Mesothelial cell of epicardium (in vitro differentiated cells): ENCODE measurements around the gene DIPK1A. TPM values are rescaled to one million over a fixed set of nuclear protein-coding genes. Genes with fewer than 3 reads are reported as not detected.
A peak's percentile ranks its signal among the peaks of the same experiment; 100 is the strongest.

ENCODE experiments used
- DNase-seq, 2 experiments: peaks; one replicate each; pipeline ENCODE4 v3.0.0; 2021; ENCODE audit warnings: low spot score in 2 of 2; ENCODE audit not compliant: unreplicated experiment in 2 of 2
- H3K27ac Mint-ChIP-seq: 2 replicates; pipeline ENCODE4 v1.8.0; 2021; ENCODE audit warnings: mixed read lengths
- H3K27me3 Mint-ChIP-seq: 2 replicates; pipeline ENCODE4 v1.8.0; 2021; ENCODE audit warnings: low read depth, mixed read lengths
- H3K36me3 Mint-ChIP-seq: 2 replicates; pipeline ENCODE4 v1.8.0; 2021; ENCODE audit warnings: mixed read lengths
- H3K4me1 Mint-ChIP-seq: 2 replicates; pipeline ENCODE4 v1.8.0; 2021; ENCODE audit warnings: mixed read lengths
- H3K4me3 Mint-ChIP-seq: 2 replicates; pipeline ENCODE4 v1.8.0; 2021; ENCODE audit warnings: mild to moderate bottlenecking, moderate library complexity, mixed read lengths
- H3K9me3 Mint-ChIP-seq: 2 replicates; pipeline ENCODE4 v1.8.0; 2021; ENCODE audit warnings: mixed read lengths
- total RNA-seq: library from RNA; stranded (reverse); gene quantifications from 3 replicates; pipeline ENCODE4 v1.2.1, GENCODE V29; 2021
- TF ChIP-seq, protein P1 (sequence below): fragments of 200-600 bp; sonication (generic); IDR thresholded peaks from one replicate; pipeline ENCODE4 v1.5.0; 2021; ENCODE audit warnings: antibody characterized with exemption; ENCODE audit not compliant: unreplicated experiment

DIPK1A gene
- total RNA-seq, 1 donor from 2014 or later, result 12.3 TPM

DNA sequence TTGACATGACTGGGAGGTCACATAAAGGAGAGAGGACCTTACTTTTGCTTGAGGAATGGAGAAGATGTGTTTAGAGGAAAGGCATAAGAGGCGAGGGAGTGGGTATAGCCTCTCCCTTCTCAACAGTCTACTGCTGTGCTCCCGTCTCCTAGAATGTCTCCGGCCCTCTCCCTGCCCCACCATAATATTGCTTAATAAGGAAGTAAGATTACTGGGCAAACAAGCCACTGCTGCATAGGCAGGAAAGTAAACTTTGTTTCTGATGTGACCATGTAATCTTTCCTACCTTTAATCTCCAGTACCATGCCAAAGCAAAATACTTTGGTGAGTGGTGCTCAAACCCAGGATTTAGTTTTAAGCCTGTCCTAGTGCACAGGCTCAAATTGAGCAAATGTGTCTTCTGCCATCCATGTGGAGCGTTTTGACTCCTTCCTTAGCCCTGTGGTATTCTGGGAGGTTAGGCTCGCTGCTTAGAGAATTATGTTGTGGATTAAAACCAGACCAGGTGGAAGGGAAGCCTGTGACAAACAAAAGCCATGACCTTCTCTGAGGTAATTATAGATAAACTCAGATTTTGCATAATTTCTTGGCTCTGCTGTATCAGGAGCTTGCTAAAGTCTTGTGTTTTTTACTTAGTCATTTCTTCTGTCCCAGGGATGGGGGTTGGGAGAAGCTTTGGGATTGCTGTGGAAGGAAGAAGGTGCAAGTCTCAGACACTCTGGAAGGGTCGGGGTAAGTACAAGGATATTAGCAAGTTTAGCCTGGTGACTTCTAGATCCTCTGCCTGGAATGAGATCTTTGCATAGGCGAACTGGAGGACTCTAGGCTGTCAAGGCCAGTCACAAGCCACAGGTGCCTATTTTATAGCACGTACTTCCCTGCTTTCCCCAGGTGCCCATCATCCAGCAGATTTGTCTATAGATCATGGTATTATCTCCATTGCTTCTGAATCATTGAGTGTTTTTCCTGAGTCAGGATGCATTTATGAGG is 34.5 kb upstream of the DIPK1A start:
- H3K4me1 Mint-ChIP-seq, result peaks cover 11% of the 10 kb centered on the region
- H3K27me3 Mint-ChIP-seq, result no peaks in the 10 kb centered on the region
- DNase-seq, result no peak
- TF ChIP-seq, protein P1, sequence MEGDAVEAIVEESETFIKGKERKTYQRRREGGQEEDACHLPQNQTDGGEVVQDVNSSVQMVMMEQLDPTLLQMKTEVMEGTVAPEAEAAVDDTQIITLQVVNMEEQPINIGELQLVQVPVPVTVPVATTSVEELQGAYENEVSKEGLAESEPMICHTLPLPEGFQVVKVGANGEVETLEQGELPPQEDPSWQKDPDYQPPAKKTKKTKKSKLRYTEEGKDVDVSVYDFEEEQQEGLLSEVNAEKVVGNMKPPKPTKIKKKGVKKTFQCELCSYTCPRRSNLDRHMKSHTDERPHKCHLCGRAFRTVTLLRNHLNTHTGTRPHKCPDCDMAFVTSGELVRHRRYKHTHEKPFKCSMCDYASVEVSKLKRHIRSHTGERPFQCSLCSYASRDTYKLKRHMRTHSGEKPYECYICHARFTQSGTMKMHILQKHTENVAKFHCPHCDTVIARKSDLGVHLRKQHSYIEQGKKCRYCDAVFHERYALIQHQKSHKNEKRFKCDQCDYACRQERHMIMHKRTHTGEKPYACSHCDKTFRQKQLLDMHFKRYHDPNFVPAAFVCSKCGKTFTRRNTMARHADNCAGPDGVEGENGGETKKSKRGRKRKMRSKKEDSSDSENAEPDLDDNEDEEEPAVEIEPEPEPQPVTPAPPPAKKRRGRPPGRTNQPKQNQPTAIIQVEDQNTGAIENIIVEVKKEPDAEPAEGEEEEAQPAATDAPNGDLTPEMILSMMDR, result no peak
- H3K27ac Mint-ChIP-seq, result no peak overlapping the region
- no peaks in the 10 kb centered on the region for H3K36me3 Mint-ChIP-seq
- no peaks in the 10 kb centered on the region for H3K9me3 Mint-ChIP-seq
- H3K4me3 Mint-ChIP-seq, result no peak overlapping the region

DNA sequence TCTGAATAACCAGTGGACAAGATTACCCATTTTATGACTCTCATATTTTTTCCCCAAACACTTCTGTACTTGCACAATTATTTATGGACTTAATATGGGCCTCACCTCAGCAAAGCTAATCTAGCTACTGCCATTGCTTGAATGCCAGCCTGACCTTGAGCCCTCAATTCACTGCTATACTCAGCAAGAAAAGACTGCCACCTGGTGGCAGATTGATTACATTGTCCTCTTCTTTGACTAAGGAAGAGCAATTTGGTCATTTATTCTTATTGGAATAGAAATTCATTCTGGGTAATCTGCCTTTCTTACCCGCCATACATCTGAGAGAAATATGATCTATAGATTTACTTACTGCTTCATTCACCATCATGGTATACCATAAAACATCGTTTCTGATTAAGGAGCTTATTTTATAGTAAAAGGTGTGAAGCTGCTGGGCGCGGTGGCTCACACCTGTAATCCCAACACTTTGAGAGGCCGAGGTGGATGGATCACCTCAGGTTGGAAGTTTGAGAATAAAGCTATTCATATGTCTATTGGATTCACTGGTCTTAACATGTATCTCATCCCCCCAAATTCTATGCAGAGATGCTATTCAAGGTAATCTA is 32.9 kb upstream of the DIPK1A start:
- Mint-ChIP-seq H3K4me1 (peaks cover 3% of the 10 kb centered on the region), H3K36me3 (no peaks in the 10 kb centered on the region), H3K27ac (no peak overlapping the region), H3K27me3 (no peaks in the 10 kb centered on the region), H3K4me3 (no peak overlapping the region), H3K9me3 (no peaks in the 10 kb centered on the region)
- TF ChIP-seq, protein P1, result peak; percentile 88
- peak; percentile 54 to 55 for DNase-seq

DNA sequence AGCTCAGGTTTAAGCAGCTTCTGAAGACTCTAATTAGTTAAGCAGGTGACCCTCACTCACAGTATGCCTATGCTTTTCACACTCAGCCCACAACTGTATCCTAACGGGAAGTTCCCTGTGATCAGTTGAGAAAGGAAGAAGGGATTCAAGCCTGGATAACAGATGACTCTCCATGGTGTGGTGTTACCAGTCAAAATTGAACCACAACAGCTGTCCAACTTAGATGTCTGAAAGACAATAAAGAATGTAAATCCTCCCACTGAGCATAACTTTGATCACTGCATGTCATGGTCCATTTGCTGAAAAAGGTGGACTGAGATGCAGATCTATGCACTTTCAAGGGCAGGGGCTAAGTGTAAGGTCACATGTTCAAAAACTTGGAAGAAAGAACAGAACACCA is 32.3 kb upstream of the DIPK1A start:
- no peak for DNase-seq
- TF ChIP-seq, protein P1, result no peak
- Mint-ChIP-seq H3K36me3 (no peaks in the 10 kb centered on the region), H3K9me3 (no peaks in the 10 kb centered on the region), H3K27me3 (no peaks in the 10 kb centered on the region), H3K4me1 (peaks cover 3% of the 10 kb centered on the region), H3K4me3 (no peak overlapping the region), H3K27ac (no peak overlapping the region)

DNA sequence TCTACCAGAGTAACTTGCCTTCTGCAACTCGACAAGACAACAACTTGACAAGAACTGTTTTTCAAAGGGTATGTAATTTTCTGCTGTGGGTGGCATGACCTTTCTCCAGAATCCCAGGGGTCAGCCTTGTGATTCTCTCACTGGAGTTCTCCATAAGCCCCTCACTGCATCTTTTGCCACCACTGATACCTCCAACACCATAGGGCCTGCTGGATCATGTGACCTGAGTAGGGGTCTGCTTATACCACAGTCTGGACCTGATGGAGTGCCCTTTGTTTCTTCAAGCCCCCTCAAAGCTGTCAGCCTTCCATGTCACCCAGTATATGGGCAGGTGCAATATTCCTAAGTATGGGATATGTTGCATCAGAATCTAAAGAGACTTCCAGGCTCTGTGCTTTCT is 31.6 kb upstream of the DIPK1A start:
- H3K27me3 Mint-ChIP-seq, result no peaks in the 10 kb centered on the region
- TF ChIP-seq, protein P1, result no peak
- H3K27ac Mint-ChIP-seq, result no peak overlapping the region
- H3K36me3 Mint-ChIP-seq, result no peaks in the 10 kb centered on the region
- no peak for DNase-seq
- H3K4me3 Mint-ChIP-seq, result no peak overlapping the region
- H3K9me3 Mint-ChIP-seq, result no peaks in the 10 kb centered on the region
- H3K4me1 Mint-ChIP-seq, result peaks cover 3% of the 10 kb centered on the region

DNA sequence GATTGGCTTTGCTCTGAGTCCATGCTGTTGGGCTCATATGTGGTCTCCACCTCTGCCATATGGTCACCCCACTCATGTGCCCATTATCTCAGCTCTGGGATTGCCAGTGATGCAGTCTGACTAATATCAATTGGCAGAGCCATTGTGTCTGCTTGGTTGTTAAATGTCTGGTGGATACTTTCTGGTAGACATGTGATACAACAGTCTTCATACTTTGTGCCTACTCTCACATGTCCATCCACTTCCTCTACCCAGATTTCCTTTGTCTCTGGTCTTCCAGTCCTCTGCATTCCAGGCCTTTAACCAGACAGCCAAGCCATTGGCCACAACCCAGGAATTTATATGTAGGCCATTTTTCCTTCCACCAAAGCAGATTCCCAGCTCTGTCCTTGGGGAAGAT is 30.8 kb upstream of the DIPK1A start:
- H3K36me3 Mint-ChIP-seq, result no peaks in the 10 kb centered on the region
- peaks cover 3% of the 10 kb centered on the region for H3K4me1 Mint-ChIP-seq
- no peaks in the 10 kb centered on the region for H3K27me3 Mint-ChIP-seq
- H3K9me3 Mint-ChIP-seq, result no peaks in the 10 kb centered on the region
- H3K27ac Mint-ChIP-seq, result no peak overlapping the region
- TF ChIP-seq, protein P1, result no peak
- no peak overlapping the region for H3K4me3 Mint-ChIP-seq
- no peak for DNase-seq
